ENCODE data around the gene HYAL3. TPM values are rescaled to one million over a fixed set of nuclear protein-coding genes. Genes with fewer than 3 reads are reported as not detected.

Gene HYAL3
- total RNA-seq, 2 donors from 2014 or later, result 4.1 to 10.7 TPM

DNA sequence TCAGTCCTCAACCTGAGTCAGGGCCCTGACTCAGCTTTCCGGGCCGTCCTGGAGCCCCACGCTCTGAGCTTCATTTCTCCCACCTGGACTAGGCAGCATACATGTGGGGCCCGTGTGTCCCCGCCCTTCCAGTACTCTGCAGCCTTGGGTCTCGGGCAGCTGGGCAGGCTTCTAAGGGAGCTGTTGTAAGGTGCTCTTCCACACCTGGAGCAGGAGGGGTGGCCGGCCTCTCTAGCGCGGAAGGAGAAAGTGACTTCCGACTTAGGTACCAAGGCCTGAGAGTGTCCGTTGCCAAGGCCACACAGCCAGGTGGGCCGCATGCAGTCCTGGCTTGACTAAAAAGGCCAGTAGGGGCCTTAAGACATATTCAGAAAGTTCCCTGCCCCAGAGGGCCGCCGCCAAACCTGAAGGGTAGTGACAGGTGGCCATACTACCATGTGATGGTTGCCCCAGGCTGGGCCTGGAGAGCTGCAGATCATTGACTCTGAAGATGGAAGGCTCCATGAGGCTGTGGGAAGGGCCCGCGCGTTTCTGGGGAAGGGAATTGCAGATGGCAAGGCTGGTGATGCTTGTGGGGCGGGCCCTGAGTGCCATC lies 39.7 kb downstream of the HYAL3 start:
- no peak for DNase-seq (ENCODE audit: low spot score)
- no peaks in the 10 kb centered on the region for H3K27me3 ChIP-seq (replicated peaks; ENCODE audit: insufficient read depth)
- peaks cover 19 to 21% of the 10 kb centered on the region in 2 donors for H3K36me3 ChIP-seq
- H3K9me3 ChIP-seq, result no peaks in the 10 kb centered on the region
- TF ChIP-seq POLR2A (IDR thresholded peaks at IDR 0.05), result no peak
- intact Hi-C loops (cut with DNase I), result loop anchor here (1.0 to 2.0 kb wide), 2 partner anchors 13 to 63 kb away; partner anchors contain the start of gene HYAL2
- 62% methylated on average over 14 of the region's 18 CpGs for WGBS
- peak overlapping the region in 1 of 2 donors; percentile 62 for H3K4me3 ChIP-seq
- peaks cover 16% of the 10 kb centered on the region for H3K4me1 ChIP-seq (replicated peaks)
- peak overlapping the region; percentile 96 to 98 for H3K27ac ChIP-seq

DNA sequence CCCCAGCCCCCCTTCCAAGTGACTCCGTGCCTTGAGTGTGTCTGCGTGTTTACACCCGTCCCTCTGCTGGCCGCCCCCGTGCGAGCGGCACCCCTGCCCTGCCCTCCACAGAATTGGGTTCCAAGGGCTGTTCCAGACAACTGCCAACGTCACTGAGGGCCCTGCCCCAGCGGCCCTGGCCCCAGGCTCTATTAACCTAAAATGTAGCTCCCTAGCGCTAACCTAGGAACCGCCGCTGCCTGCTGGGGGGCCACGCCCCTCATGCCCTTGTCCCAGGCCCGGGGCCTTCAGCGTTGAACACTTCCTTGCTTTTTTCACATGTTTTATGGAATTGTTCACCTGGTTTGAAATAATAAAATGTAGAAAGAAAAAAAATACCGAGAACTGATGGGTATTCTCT lies 40.2 kb downstream of the HYAL3 start:
- TF ChIP-seq, protein P1, sequence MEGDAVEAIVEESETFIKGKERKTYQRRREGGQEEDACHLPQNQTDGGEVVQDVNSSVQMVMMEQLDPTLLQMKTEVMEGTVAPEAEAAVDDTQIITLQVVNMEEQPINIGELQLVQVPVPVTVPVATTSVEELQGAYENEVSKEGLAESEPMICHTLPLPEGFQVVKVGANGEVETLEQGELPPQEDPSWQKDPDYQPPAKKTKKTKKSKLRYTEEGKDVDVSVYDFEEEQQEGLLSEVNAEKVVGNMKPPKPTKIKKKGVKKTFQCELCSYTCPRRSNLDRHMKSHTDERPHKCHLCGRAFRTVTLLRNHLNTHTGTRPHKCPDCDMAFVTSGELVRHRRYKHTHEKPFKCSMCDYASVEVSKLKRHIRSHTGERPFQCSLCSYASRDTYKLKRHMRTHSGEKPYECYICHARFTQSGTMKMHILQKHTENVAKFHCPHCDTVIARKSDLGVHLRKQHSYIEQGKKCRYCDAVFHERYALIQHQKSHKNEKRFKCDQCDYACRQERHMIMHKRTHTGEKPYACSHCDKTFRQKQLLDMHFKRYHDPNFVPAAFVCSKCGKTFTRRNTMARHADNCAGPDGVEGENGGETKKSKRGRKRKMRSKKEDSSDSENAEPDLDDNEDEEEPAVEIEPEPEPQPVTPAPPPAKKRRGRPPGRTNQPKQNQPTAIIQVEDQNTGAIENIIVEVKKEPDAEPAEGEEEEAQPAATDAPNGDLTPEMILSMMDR (IDR thresholded peaks at IDR 0.05), result no peak
- TF ChIP-seq POLR2AphosphoS5 (IDR thresholded peaks at IDR 0.05) (no peak), POLR2A (IDR thresholded peaks at IDR 0.05) (no peak)
- Histone ChIP-seq H3K36me3 (peaks cover 19 to 21% of the 10 kb centered on the region in 2 donors), H3K4me1 (replicated peaks) (peaks cover 16% of the 10 kb centered on the region), H3K4me3 (no peak overlapping the region), H3K27ac (peak overlapping the region; percentile 96 to 98), H3K27me3 (replicated peaks; ENCODE audit: insufficient read depth) (no peaks in the 10 kb centered on the region), H3K9me3 (no peaks in the 10 kb centered on the region)
- DNase-seq (ENCODE audit: low spot score), result no peak
- 57% methylated on average over 16 of the region's 16 CpGs for WGBS
- intact Hi-C loops (cut with DNase I), result no loop called here

DNA sequence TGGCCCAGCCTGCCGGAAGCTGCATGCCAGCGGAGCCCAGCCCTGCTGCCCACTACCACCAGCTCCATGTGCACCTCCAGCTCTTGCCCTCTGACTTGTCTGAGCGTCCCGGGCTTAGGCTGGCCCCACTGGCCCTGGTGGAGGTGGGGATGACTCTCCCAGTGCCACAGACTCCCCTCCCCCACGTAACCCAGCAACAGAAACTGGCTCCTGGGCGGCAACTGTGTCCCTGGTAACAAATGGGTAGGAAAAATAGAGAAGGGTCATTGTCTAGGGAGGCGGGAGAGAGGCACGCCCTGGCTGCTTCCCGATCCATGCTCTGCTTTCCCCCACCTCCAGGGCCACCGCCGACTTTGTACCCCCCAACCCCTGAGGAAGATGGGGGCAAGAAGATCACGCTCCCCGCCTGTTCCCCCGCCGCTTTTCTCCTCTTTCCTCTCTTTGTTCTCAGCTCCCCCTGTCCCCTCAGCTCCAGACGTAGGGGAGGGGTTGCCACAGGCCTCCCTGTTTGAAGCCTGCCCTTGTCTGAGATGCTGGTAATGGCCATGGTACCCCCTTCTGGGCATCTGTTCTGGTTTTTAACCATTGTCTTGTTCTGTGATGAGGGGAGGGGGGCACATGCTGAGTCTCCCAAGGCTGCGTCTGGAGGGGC lies 41.0 kb downstream of the HYAL3 start:
- intact Hi-C loops (cut with DNase I), result no loop called here
- WGBS, result 77% methylated on average over 15 of the region's 17 CpGs
- Histone ChIP-seq H3K9me3 (no peaks in the 10 kb centered on the region), H3K36me3 (peaks cover 19 to 21% of the 10 kb centered on the region in 2 donors), H3K27me3 (replicated peaks; ENCODE audit: insufficient read depth) (no peaks in the 10 kb centered on the region), H3K27ac (peak overlapping the region in 1 of 2 donors; percentile 96), H3K4me3 (no peak overlapping the region), H3K4me1 (replicated peaks) (peaks cover 16% of the 10 kb centered on the region)
- DNase-seq (ENCODE audit: low spot score), result no peak
- TF ChIP-seq, protein P1 (IDR thresholded peaks at IDR 0.05), result no peak
- TF ChIP-seq POLR2A (IDR thresholded peaks at IDR 0.05), result no peak
- no peak for TF ChIP-seq POLR2AphosphoS5 (IDR thresholded peaks at IDR 0.05)

DNA sequence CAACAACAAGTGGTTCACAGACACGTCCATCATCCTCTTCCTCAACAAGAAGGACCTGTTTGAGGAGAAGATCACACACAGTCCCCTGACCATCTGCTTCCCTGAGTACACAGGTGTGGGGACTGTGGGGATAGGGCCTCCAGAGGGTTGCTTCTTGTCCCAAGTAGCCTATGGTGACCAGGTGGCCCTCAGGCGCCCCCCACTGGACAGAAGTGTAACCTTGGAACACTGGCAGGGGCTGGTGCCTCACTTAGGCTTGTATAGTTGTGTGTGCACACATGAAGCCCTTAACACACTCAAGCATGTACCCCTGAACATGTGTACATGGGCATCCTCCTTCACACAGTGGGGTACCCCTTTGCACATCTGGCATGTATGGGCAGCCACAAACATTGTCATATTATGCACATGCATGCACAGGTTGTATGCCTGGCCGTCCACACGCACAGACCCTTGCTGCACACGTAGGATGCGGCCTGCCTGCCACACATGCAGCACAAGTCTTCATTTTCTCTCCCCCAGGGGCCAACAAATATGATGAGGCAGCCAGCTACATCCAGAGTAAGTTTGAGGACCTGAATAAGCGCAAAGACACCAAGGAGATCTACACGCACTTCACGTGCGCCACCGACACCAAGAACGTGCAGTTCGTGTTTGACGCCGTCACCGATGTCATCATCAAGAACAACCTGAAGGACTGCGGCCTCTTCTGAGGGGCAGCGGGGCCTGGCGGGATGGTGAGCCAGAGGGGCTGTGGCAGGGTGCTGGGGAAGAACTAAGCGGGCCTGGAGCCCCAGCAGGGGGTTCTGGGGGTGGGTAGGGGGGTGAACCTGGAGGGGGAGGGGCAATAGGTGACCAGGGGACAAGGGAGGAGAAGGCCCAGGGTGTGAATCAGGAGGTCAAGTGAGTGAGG lies 42.0 kb downstream of the HYAL3 start:
- 90% methylated on average over 20 of the region's 20 CpGs for WGBS
- no peaks in the 10 kb centered on the region for H3K9me3 ChIP-seq

More for the DNA sequence above, 42.0 kb downstream of the HYAL3 start:
- Histone ChIP-seq H3K27ac (no peak overlapping the region), H3K36me3 (peaks cover 19 to 21% of the 10 kb centered on the region in 2 donors), H3K4me3 (no peak overlapping the region), H3K4me1 (replicated peaks) (peaks cover 16% of the 10 kb centered on the region), H3K27me3 (replicated peaks; ENCODE audit: insufficient read depth) (no peaks in the 10 kb centered on the region)
- intact Hi-C loops (cut with DNase I), result no loop called here
- DNase-seq (ENCODE audit: low spot score), result no peak
- TF ChIP-seq, protein P1 (IDR thresholded peaks at IDR 0.05), result peak in 3 of 4 experiments; percentile 35 to 48 (median 41)
- no peak for TF ChIP-seq POLR2AphosphoS5 (IDR thresholded peaks at IDR 0.05)

All from prostate gland (tissue), 2 donors.